K562 (cell line): ENCODE data around the gene COQ9.

Experiments
- CHD2 ChIP-seq: IDR thresholded peaks from 2 replicates; pipeline ENCODE4 v1.6.1; 2011; ENCODE audit warnings: low read depth, low read length
- EGR1 ChIP-seq: fragments of 450-650 bp; conservative IDR thresholded peaks from 2 replicates; pipeline ENCODE4 v1.6.1; 2017; ENCODE audit warnings: mild to moderate bottlenecking
- EP300 ChIP-seq: IDR thresholded peaks from 2 replicates; pipeline ENCODE4 v1.6.1; 2012; ENCODE audit warnings: low read length, improper control_type of control experiment
- FOXP1 ChIP-seq: sonication (generic); formaldehyde crosslinking; IDR thresholded peaks from 2 replicates; pipeline ENCODE4 v1.8.0; 2022; ENCODE audit warnings: mild to moderate bottlenecking, missing genetic modification reagents
- NFIC ChIP-seq: fragments of 450-650 bp; IDR thresholded peaks from 2 replicates; pipeline ENCODE4 v1.6.1; 2017; ENCODE audit warnings: mild to moderate bottlenecking, inconsistent platforms
- POLR2A ChIP-seq: fragments of 450-650 bp; conservative IDR thresholded peaks from 2 replicates; pipeline ENCODE4 v1.6.1; 2016
- ZNF146 ChIP-seq: IDR thresholded peaks from one replicate; pipeline ENCODE4 v1.6.1; 2018; ENCODE audit warnings: missing compliant biosample characterization; ENCODE audit not compliant: unreplicated experiment
- ZNF586 ChIP-seq: fragments of 450-650 bp; formaldehyde crosslinking; conservative IDR thresholded peaks from 2 replicates; pipeline ENCODE4 v1.4.0; 2020; ENCODE audit warnings: mild to moderate bottlenecking, moderate library complexity
- TF ChIP-seq, protein P1 (sequence below): sonication (generic); formaldehyde crosslinking; IDR thresholded peaks from 2 replicates; pipeline ENCODE4 v1.9.0; 2022; ENCODE audit warnings: mild to moderate bottlenecking, missing genetic modification reagents
- TF ChIP-seq, protein P2 (sequence below): sonication (generic); formaldehyde crosslinking; IDR thresholded peaks from 2 replicates; pipeline ENCODE4 v1.8.1; 2023; ENCODE audit warnings: mild to moderate bottlenecking, missing genetic modification reagents, moderate library complexity

DNA sequence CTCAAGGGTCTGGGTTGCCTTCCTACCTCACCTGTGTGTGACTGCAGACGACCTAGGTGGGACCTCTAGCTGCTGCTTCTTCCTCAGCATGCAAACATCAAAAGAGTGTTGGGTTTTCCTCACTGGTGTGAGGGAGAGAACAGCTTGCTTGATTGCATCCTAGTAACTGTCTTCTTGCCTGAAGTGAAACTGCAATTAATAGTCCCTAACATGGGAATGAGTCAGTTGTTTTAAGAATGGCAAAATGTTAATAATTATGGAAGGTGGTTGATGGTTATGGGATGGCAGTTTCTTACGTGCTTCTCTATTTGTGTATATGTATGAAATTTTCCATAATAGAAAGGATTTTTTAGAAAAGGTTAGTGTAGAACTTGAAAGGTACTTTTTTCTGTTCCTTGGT is 21.1 kb downstream of the COQ9 start:
- TF ChIP-seq EGR1, result no peak
- TF ChIP-seq POLR2A, result no peak
- TF ChIP-seq ZNF146 (CRISPR knock-in tag), result no peak
- TF ChIP-seq NFIC, result no peak
- no peak for TF ChIP-seq ZNF586 (CRISPR knock-in tag)
- no peak for TF ChIP-seq CHD2
- TF ChIP-seq, protein P1, sequence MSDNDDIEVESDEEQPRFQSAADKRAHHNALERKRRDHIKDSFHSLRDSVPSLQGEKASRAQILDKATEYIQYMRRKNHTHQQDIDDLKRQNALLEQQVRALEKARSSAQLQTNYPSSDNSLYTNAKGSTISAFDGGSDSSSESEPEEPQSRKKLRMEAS (CRISPR knock-in tag), result no peak
- TF ChIP-seq FOXP1 (CRISPR knock-in tag), result no peak
- TF ChIP-seq EP300, result no peak
- TF ChIP-seq, protein P2, sequence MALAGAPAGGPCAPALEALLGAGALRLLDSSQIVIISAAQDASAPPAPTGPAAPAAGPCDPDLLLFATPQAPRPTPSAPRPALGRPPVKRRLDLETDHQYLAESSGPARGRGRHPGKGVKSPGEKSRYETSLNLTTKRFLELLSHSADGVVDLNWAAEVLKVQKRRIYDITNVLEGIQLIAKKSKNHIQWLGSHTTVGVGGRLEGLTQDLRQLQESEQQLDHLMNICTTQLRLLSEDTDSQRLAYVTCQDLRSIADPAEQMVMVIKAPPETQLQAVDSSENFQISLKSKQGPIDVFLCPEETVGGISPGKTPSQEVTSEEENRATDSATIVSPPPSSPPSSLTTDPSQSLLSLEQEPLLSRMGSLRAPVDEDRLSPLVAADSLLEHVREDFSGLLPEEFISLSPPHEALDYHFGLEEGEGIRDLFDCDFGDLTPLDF, result no peak
